HFFc6 (cell line): Measurements from ENCODE around the gene PPIA. TPM values are rescaled to one million over a fixed set of nuclear protein-coding genes. Genes with fewer than 3 reads are reported as not detected.

ENCODE experiments used
- DNase-seq: peaks from one replicate; pipeline ENCODE4 v3.0.0-alpha.2; 2018
- H3K27ac Mint-ChIP-seq: 2 replicates; pipeline ENCODE4 v1.8.0; 2020; ENCODE audit warnings: mild to moderate bottlenecking, mixed read lengths
- H3K27me3 Mint-ChIP-seq: 2 replicates; pipeline ENCODE4 v1.8.0; 2021; ENCODE audit warnings: mild to moderate bottlenecking, moderate library complexity, mixed read lengths; ENCODE audit not compliant: insufficient read depth
- H3K36me3 Mint-ChIP-seq: 2 replicates; pipeline ENCODE4 v1.8.0; 2021; ENCODE audit warnings: low read depth, mixed read lengths
- H3K4me1 Mint-ChIP-seq: 2 replicates; pipeline ENCODE4 v1.8.0; 2020; ENCODE audit warnings: low read depth, mixed read lengths
- H3K4me3 Mint-ChIP-seq: 2 replicates; pipeline ENCODE4 v1.8.0; 2020; ENCODE audit warnings: mild to moderate bottlenecking, moderate library complexity, mixed read lengths
- H3K9me3 Mint-ChIP-seq: 2 replicates; pipeline ENCODE4 v1.8.0; 2020; ENCODE audit warnings: mild to moderate bottlenecking, mixed read lengths
- CTCF ChIP-seq: fragments of 200-600 bp; sonication (generic); IDR thresholded peaks from 2 replicates; pipeline ENCODE4 v1.5.0; 2021; ENCODE audit warnings: antibody characterized with exemption, mild to moderate bottlenecking
- total RNA-seq, 6 experiments: library from RNA; stranded (reverse); fragmentation: NEBNext Ultra II Directional; extraction: Animal tissue kit (Norgen Biotek cat#: 25700); gene quantifications; 2 replicates in 1 of 6; 3 replicates in 5 of 6; pipeline ENCODE4 v1.2.3, GENCODE V29; 2021

The PPIA gene
- total RNA-seq, 6 experiments from 2014 or later: 2,348 to 2,538 (median 2,460) TPM

GRCh38 chr7:44768628-44769371, 27.7 kb upstream of the PPIA start:
- H3K9me3 Mint-ChIP-seq: no peaks in the 10 kb centered on the region
- H3K27ac Mint-ChIP-seq: peak overlapping the region; percentile 33; the same call in 1 of the 2 replicates
- H3K4me1 Mint-ChIP-seq: peaks cover 29% of the 10 kb centered on the region
- H3K4me3 Mint-ChIP-seq: no peak overlapping the region
- DNase-seq: no peak
- no peak for TF ChIP-seq CTCF
- peaks cover 4% of the 10 kb centered on the region for H3K27me3 Mint-ChIP-seq
- peaks cover 15% of the 10 kb centered on the region for H3K36me3 Mint-ChIP-seq

GRCh38 chr7:44769376-44769775, 27.1 kb upstream of the PPIA start:
- peak overlapping the region; percentile 47 for H3K27ac Mint-ChIP-seq

GRCh38 chr7:44769776-44770294, 26.6 kb upstream of the PPIA start:
- H3K27me3 Mint-ChIP-seq: peaks cover 4% of the 10 kb centered on the region
- DNase-seq: peak; percentile 30
- peaks cover 8% of the 10 kb centered on the region for H3K36me3 Mint-ChIP-seq
- TF ChIP-seq CTCF: no peak
- peaks cover 29% of the 10 kb centered on the region for H3K4me1 Mint-ChIP-seq
- peak overlapping the region; percentile 70 for H3K4me3 Mint-ChIP-seq
- peak overlapping the region; percentile 47 for H3K27ac Mint-ChIP-seq
- H3K9me3 Mint-ChIP-seq: no peaks in the 10 kb centered on the region

More at GRCh38 chr7:44769376-44769775, 27.1 kb upstream of the PPIA start:
- no peak for DNase-seq
- Mint-ChIP-seq H3K4me3 (peak overlapping the region; percentile 70), H3K9me3 (no peaks in the 10 kb centered on the region), H3K27me3 (peaks cover 4% of the 10 kb centered on the region), H3K36me3 (peaks cover 12% of the 10 kb centered on the region), H3K4me1 (peaks cover 29% of the 10 kb centered on the region)
- no peak for TF ChIP-seq CTCF

- no peak overlapping the region for H3K27ac Mint-ChIP-seq
- H3K4me1 Mint-ChIP-seq: peaks cover 29% of the 10 kb centered on the region
- DNase-seq: no peak
- TF ChIP-seq CTCF: no peak
- H3K4me3 Mint-ChIP-seq: no peak overlapping the region
- H3K36me3 Mint-ChIP-seq: peaks cover 8% of the 10 kb centered on the region
- H3K27me3 Mint-ChIP-seq: peaks cover 6% of the 10 kb centered on the region
- H3K9me3 Mint-ChIP-seq: no peaks in the 10 kb centered on the region
Observed at GRCh38 chr7:44771358-44771757, 25.1 kb upstream of the PPIA start.

GRCh38 chr7:44772440-44772839, 24.0 kb upstream of the PPIA start:
- no peaks in the 10 kb centered on the region for H3K9me3 Mint-ChIP-seq
- H3K4me1 Mint-ChIP-seq: peaks cover 29% of the 10 kb centered on the region
- no peak for DNase-seq
- no peak overlapping the region for H3K27ac Mint-ChIP-seq
- peaks cover 6% of the 10 kb centered on the region for H3K27me3 Mint-ChIP-seq
- peaks cover 5% of the 10 kb centered on the region; the same call in 1 of the 2 replicates for H3K36me3 Mint-ChIP-seq
- TF ChIP-seq CTCF: no peak
- no peak overlapping the region for H3K4me3 Mint-ChIP-seq
